KMS-11 (cell line): ENCODE measurements around the gene MRPL18.

Source experiments
- H2AFZ ChIP-seq: fragments of 200-600 bp; sonication (generic); 2 replicates; pipeline ENCODE4 v1.6.1; 2016; ENCODE audit warnings: antibody characterized with exemption, mixed run types, low read depth
- H3K27ac ChIP-seq: fragments of 200-600 bp; sonication (generic); 2 replicates; pipeline ENCODE4 v1.6.1; 2016; ENCODE audit warnings: mild to moderate bottlenecking, mixed run types
- H3K27me3 ChIP-seq: fragments of 200-600 bp; sonication (generic); 2 replicates; pipeline ENCODE4 v1.6.1; 2017; ENCODE audit warnings: mild to moderate bottlenecking, low read depth, mixed run types, moderate library complexity; ENCODE audit not compliant: insufficient read depth
- H3K36me3 ChIP-seq: fragments of 200-600 bp; sonication (generic); 2 replicates; pipeline ENCODE4 v1.6.1; 2017; ENCODE audit warnings: mild to moderate bottlenecking, mixed run types; ENCODE audit not compliant: insufficient read depth
- H3K4me1 ChIP-seq: fragments of 200-600 bp; sonication (generic); 2 replicates; pipeline ENCODE4 v1.6.1; 2016; ENCODE audit warnings: mild to moderate bottlenecking, low read depth, mixed run types; ENCODE audit not compliant: poor library complexity, severe bottlenecking
- H3K4me2 ChIP-seq: fragments of 200-600 bp; sonication (generic); 2 replicates; pipeline ENCODE4 v1.7.0; 2016; ENCODE audit warnings: mild to moderate bottlenecking, mixed run types
- H3K4me3 ChIP-seq: fragments of 200-600 bp; sonication (generic); IDR thresholded peaks from 2 replicates; pipeline ENCODE4 v1.6.1; 2017; ENCODE audit warnings: low read depth, low read length, mixed read lengths; ENCODE audit not compliant: insufficient read depth
- H3K79me2 ChIP-seq: fragments of 200-600 bp; sonication (generic); 2 replicates; pipeline ENCODE4 v1.6.1; 2016; ENCODE audit warnings: low read depth, mixed run types; ENCODE audit not compliant: insufficient read depth
- H3K9ac ChIP-seq: fragments of 200-600 bp; sonication (generic); 2 replicates; pipeline ENCODE4 v1.6.1; 2016; ENCODE audit warnings: mild to moderate bottlenecking, mixed run types
- H4K20me1 ChIP-seq: fragments of 200-600 bp; sonication (generic); 2 replicates; pipeline ENCODE4 v1.6.1; 2016; ENCODE audit warnings: mild to moderate bottlenecking, mixed run types; ENCODE audit not compliant: insufficient read depth
- TF ChIP-seq, protein P1 (sequence below): fragments of 200-600 bp; sonication (generic); conservative IDR thresholded peaks from 2 replicates; pipeline ENCODE4 v1.6.1; 2017; ENCODE audit warnings: low read depth, mild to moderate bottlenecking, antibody characterized with exemption, low read length, moderate library complexity, mixed read lengths

The MRPL18 gene

DNA sequence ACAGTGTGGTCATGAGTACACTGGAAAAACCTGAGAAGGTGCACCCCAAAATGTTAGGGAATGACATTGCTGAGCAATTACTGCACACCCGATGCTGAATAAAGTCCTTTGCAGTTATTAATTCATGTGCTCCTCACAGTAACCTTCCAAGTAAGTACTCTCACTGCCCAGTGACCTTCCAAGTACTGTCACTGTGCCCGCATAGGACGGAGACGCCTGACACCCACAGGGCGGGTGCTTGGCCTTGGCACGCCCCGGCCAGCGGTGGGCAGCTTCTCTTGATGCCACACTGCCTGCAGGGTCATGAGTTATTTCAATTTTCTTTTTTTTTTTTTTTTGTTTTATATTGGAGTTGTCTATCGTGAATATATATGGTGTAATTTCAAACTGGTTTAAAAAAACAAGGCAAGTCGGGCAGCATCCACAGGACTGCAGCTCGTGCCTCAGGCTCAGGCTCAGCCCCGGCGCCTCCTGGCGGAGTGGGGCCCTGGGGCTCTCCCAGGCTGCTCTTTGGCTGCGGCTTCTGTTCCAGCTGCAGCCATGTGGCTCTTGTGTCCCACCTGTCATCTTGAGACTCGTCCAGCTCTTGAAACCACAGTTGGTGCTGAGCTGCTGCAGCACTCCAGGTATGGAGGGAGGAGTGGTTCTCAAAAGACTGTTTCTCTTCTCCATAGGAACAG lies 36.8 kb downstream of the MRPL18 start:
- Histone ChIP-seq H3K9ac (no peak overlapping the region), H3K27ac (no peak overlapping the region)

DNA sequence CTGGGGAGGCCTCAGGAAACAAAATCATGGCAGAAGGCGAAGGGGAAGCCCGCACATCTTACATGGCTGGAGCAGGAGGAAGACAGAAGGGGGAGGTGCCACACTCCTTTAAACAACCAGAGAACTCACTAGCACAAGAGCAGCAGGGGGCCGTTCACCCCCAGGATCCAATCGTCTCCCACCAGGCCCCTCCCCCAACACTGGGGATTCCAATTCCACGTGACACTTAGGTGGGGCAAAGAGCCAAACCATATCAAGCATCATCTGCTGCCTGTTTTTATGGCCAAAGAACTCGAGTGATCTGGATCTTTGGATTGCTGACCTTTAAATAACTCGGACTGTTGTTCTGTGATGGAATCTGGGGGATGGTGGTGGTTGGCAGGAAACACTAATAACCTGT lies 37.8 kb downstream of the MRPL18 start:
- Histone ChIP-seq H3K36me3 (no peaks in the 10 kb centered on the region), H3K79me2 (no peaks in the 10 kb centered on the region), H2AFZ (no peak overlapping the region), H3K4me2 (no peak overlapping the region), H3K9ac (no peak overlapping the region), H3K27ac (no peak overlapping the region), H3K4me1 (no peaks in the 10 kb centered on the region), H3K27me3 (no peaks in the 10 kb centered on the region), H4K20me1 (no peaks in the 10 kb centered on the region), H3K4me3 (no peak overlapping the region)
- TF ChIP-seq, protein P1, sequence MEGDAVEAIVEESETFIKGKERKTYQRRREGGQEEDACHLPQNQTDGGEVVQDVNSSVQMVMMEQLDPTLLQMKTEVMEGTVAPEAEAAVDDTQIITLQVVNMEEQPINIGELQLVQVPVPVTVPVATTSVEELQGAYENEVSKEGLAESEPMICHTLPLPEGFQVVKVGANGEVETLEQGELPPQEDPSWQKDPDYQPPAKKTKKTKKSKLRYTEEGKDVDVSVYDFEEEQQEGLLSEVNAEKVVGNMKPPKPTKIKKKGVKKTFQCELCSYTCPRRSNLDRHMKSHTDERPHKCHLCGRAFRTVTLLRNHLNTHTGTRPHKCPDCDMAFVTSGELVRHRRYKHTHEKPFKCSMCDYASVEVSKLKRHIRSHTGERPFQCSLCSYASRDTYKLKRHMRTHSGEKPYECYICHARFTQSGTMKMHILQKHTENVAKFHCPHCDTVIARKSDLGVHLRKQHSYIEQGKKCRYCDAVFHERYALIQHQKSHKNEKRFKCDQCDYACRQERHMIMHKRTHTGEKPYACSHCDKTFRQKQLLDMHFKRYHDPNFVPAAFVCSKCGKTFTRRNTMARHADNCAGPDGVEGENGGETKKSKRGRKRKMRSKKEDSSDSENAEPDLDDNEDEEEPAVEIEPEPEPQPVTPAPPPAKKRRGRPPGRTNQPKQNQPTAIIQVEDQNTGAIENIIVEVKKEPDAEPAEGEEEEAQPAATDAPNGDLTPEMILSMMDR, result no peak

More for the DNA sequence above, 36.8 kb downstream of the MRPL18 start:
- no peaks in the 10 kb centered on the region for H4K20me1 ChIP-seq
- TF ChIP-seq, protein P1, result no peak
- no peak overlapping the region for H3K4me3 ChIP-seq
- H3K27me3 ChIP-seq, result no peaks in the 10 kb centered on the region
- no peak overlapping the region for H3K4me2 ChIP-seq
- H2AFZ ChIP-seq, result no peak overlapping the region
- H3K79me2 ChIP-seq, result no peaks in the 10 kb centered on the region
- H3K36me3 ChIP-seq, result no peaks in the 10 kb centered on the region
- no peaks in the 10 kb centered on the region for H3K4me1 ChIP-seq

DNA sequence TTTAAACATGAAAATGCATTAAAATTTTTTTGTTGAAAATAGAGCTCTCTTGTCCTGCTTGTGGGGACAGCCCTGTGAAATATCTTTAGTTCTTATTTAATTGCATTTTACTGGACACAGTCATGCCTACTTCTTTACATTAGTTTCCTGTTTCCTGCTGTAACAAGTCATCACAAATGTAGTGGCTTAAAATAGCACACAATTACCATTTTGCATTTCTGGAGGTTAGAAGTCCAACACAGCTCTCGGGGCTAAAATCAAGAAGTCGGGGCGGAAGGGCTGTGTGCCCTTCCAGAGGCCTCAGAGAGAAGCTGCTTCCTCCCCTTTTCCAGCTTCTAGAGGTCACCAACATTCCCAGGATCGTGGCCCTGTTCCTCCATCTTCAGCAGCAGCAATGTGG lies 39.3 kb downstream of the MRPL18 start:
- Histone ChIP-seq H3K36me3 (no peaks in the 10 kb centered on the region), H2AFZ (no peak overlapping the region), H4K20me1 (no peaks in the 10 kb centered on the region), H3K79me2 (no peaks in the 10 kb centered on the region), H3K4me1 (no peaks in the 10 kb centered on the region), H3K27ac (no peak overlapping the region), H3K4me3 (no peak overlapping the region), H3K4me2 (no peak overlapping the region), H3K9ac (no peak overlapping the region), H3K27me3 (no peaks in the 10 kb centered on the region)
- TF ChIP-seq, protein P1, result no peak

DNA sequence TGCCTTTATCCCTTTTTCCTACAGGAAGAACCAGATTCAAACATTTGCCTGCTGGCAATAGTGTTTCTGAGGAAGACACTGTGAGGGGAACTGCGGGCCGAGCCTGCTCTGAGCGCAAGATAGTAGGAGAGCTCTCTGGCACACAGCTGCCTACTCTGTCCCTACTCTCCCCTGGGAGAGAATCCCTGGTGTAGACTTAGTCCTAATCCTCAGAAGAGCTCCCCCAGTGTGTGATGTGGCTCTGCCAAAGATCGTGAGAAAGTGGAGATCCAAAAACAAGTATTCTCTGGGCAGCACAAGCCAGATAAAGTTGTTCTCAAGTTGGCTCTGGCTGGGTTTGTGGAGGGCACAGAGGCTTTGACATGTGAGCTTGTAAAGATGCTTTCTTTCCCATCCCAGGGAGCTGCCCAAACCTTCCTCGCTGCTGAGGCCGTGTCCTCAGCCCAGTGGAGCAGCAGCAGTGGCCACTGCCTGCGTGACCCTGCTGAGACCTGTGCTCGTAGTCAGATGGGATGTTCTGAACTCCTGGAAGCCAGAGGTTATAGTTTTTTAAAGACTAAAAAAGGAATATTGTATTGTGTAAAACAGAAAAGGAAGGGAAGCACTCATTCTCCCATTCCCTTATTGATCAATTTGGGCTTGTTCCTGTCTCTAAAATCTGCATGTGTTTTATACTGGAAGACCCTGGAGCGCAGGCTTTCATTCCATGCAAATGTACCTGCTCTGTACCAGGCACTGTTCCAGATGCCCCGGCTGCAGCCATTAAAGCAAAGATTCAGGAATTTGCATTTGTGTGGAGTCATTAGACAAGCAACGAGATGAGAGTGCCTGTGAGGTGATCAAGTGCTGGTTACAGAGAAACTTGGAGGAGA lies 40.5 kb downstream of the MRPL18 start:
- Histone ChIP-seq H3K79me2 (no peaks in the 10 kb centered on the region), H3K4me3 (no peak overlapping the region), H3K9ac (no peak overlapping the region), H4K20me1 (no peaks in the 10 kb centered on the region), H3K4me2 (no peak overlapping the region), H2AFZ (no peak overlapping the region), H3K36me3 (no peaks in the 10 kb centered on the region), H3K4me1 (no peaks in the 10 kb centered on the region), H3K27me3 (no peaks in the 10 kb centered on the region), H3K27ac (no peak overlapping the region)
- TF ChIP-seq, protein P1, result no peak
